IMR-90 (cell line): Measurements from ENCODE around the gene TTC28. TPM values are rescaled to one million over a fixed set of nuclear protein-coding genes. Genes with fewer than 3 reads are reported as not detected.

Experiments used
- ATAC-seq: fragments of 200-7000 bp; cut with Tn5 transposase; 2 replicates; pipeline ENCODE4 v1.9.1; 2020; ENCODE audit warnings: low read depth, mild to moderate bottlenecking, moderate library complexity
- BruUV-seq: library from RNA; stranded (reverse); fragments of 400-500 nt; replicated peaks from 2 replicates; lab custom pipeline; 2021; lab: Mats Ljungman, UMichigan
- CTCF ChIA-PET: fragments of 300-600 bp; formaldehyde crosslinking; extraction: SDS; loops from one replicate; lab custom pipeline; 2021; ENCODE audit warnings: antibody characterized with exemption; lab: Yijun Ruan, JAX
- POLR2A ChIA-PET: fragments of 300-600 bp; sonication (Branson Sonifier 250); formaldehyde crosslinking; loops from one replicate; lab custom pipeline; 2022; ENCODE audit warnings: antibody characterized with exemption; ENCODE audit not compliant: unreplicated experiment; lab: Charles Lee
- DNase-seq: peaks from one replicate; pipeline ENCODE4 v3.0.0; 2013
- H2AFZ ChIP-seq: replicated peaks from 2 replicates; pipeline ENCODE3; 2013; ENCODE audit warnings: low read length, mild to moderate bottlenecking; ENCODE audit not compliant: poor library complexity
- H2AK5ac ChIP-seq: 2 replicates; pipeline ENCODE4 v1.6.1; 2013; ENCODE audit warnings: low read depth, low read length, inconsistent platforms
- H2AK9ac ChIP-seq: replicated peaks from 2 replicates; pipeline ENCODE3; 2013; ENCODE audit warnings: mild to moderate bottlenecking, low read depth, low read length, moderate library complexity; ENCODE audit not compliant: poor library complexity
- H2BK120ac ChIP-seq: 2 replicates; pipeline ENCODE4 v1.6.1; 2013; ENCODE audit warnings: low read depth, low read length, inconsistent platforms
- H2BK15ac ChIP-seq: 3 replicates; pipeline ENCODE4 v1.6.1; 2013; ENCODE audit warnings: low read depth, low read length, inconsistent platforms
- H2BK20ac ChIP-seq: 2 replicates; pipeline ENCODE4 v1.6.1; 2013; ENCODE audit warnings: low read depth, mild to moderate bottlenecking, inconsistent platforms, low read length, moderate library complexity
- H2BK5ac ChIP-seq: 2 replicates; pipeline ENCODE4 v1.6.1; 2013; ENCODE audit warnings: mild to moderate bottlenecking, low read depth, low read length, inconsistent platforms; ENCODE audit not compliant: poor library complexity, severe bottlenecking
- H3K14ac ChIP-seq: replicated peaks from 2 replicates; pipeline ENCODE4 v1.6.1; 2013; ENCODE audit warnings: low read depth, low read length, inconsistent platforms
- H3K18ac ChIP-seq: 2 replicates; pipeline ENCODE4 v1.6.1; 2013; ENCODE audit warnings: low read depth, low read length, control low read depth
- H3K23ac ChIP-seq: 2 replicates; pipeline ENCODE4 v1.6.1; 2013; ENCODE audit warnings: low read depth, low read length, inconsistent platforms
- H3K27ac ChIP-seq: 2 replicates; pipeline ENCODE4 v1.5.1; 2013; ENCODE audit warnings: mild to moderate bottlenecking, control low read depth, low read length; ENCODE audit not compliant: insufficient read depth
- H3K27me3 ChIP-seq: 2 replicates; pipeline ENCODE4 v1.6.1; 2013; ENCODE audit warnings: low read length; ENCODE audit not compliant: control insufficient read depth, insufficient read depth
- H3K36me3 ChIP-seq: 2 replicates; pipeline ENCODE4 v1.6.1; 2013; ENCODE audit warnings: low read length, mixed read lengths; ENCODE audit not compliant: control insufficient read depth, insufficient read depth
- H3K4ac ChIP-seq: 2 replicates; pipeline ENCODE4 v1.6.1; 2013; ENCODE audit warnings: low read depth, low read length, inconsistent platforms
- H3K4me1 ChIP-seq: 2 replicates; pipeline ENCODE4 v1.6.1; 2013; ENCODE audit warnings: low read length, mixed read lengths; ENCODE audit not compliant: control insufficient read depth, insufficient read depth
- H3K4me2 ChIP-seq: 2 replicates; pipeline ENCODE4 v1.6.1; 2013; ENCODE audit warnings: low read depth, mild to moderate bottlenecking, control low read depth, low read length, moderate library complexity
- H3K4me3 ChIP-seq: 2 replicates; pipeline ENCODE4 v1.5.1; 2013; ENCODE audit warnings: low read depth, mild to moderate bottlenecking, control low read depth, low read length, moderate library complexity; ENCODE audit not compliant: insufficient read depth
- H3K56ac ChIP-seq: 2 replicates; pipeline ENCODE4 v1.6.1; 2013; ENCODE audit warnings: low read length, inconsistent platforms; ENCODE audit not compliant: insufficient read depth; ENCODE audit errors: extremely low read depth
- H3K79me1 ChIP-seq, 2 experiments: 2 replicates each; pipeline ENCODE4 v1.6.1; 2013; ENCODE audit warnings: low read length in 2 of 2, inconsistent platforms in 1 of 2, low read depth in 1 of 2
- H3K9ac ChIP-seq: 2 replicates; pipeline ENCODE4 v1.6.1; 2013; ENCODE audit warnings: low read depth, low read length, control low read depth
- H3K9me1 ChIP-seq: 2 replicates; pipeline ENCODE4 v1.6.1; 2013; ENCODE audit warnings: low read length, inconsistent platforms; ENCODE audit not compliant: insufficient read depth
- H3K9me3 ChIP-seq: 2 replicates; pipeline ENCODE4 v1.6.1; 2013; ENCODE audit warnings: low read length; ENCODE audit not compliant: control insufficient read depth, insufficient read depth
- H4K20me1 ChIP-seq: 2 replicates; pipeline ENCODE4 v1.6.1; 2013; ENCODE audit warnings: low read length, inconsistent platforms; ENCODE audit not compliant: insufficient read depth
- H4K5ac ChIP-seq: 2 replicates; pipeline ENCODE4 v1.6.1; 2013; ENCODE audit warnings: mild to moderate bottlenecking, low read depth, low read length, control low read depth
- H4K8ac ChIP-seq, 2 experiments: 2 replicates each; pipeline ENCODE4 v1.6.1; 2013; ENCODE audit warnings: low read depth in 2 of 2, low read length in 2 of 2, control low read depth in 1 of 2, inconsistent platforms in 1 of 2
- H4K91ac ChIP-seq: 2 replicates; pipeline ENCODE4 v1.6.1; 2013; ENCODE audit warnings: low read depth, low read length, inconsistent platforms; ENCODE audit not compliant: insufficient read depth
- CEBPB ChIP-seq: IDR thresholded peaks from 2 replicates; pipeline ENCODE4 v1.6.1; 2012; ENCODE audit warnings: low read depth, low read length, improper control_type of control experiment
- NFE2L2 ChIP-seq: fragments of 150-350 bp; IDR thresholded peaks from 2 replicates; pipeline ENCODE4 v1.6.1; 2016; ENCODE audit warnings: low read depth, mild to moderate bottlenecking, low read length
- RCOR1 ChIP-seq: IDR thresholded peaks from 2 replicates; pipeline ENCODE4 v1.6.1; 2012; ENCODE audit warnings: mild to moderate bottlenecking, low read length, improper control_type of control experiment; ENCODE audit not compliant: insufficient replicate concordance
- whole genome bisulfite sequencing, 2 experiments: methylation state at CpG; one replicate each; pipeline versions ENCODE4 v1.1.5 to v1.1.7; 2013; ENCODE audit warnings: missing lambda C conversion rate in 2 of 2; ENCODE audit not compliant: insufficient read length in 1 of 2; ENCODE audit errors: extremely low coverage in 2 of 2; 5-methylcytosine and 5-hydroxymethylcytosine counted together
- dilution Hi-C: fragments of 300-500 bp; cut with HindIII; formaldehyde crosslinking; loops from one replicate; pipeline ENCODE4 v1.14.3; 2018; ENCODE audit warnings: low sequenced_read_pairs; ENCODE audit not compliant: unreplicated experiment
- in situ Hi-C: fragments of 300-500 bp; cut with MboI; formaldehyde crosslinking; loops from 3 replicates; pipeline ENCODE4 v1.14.3; 2019; ENCODE audit warnings: low sequenced_read_pairs, inconsistent platforms, mixed read lengths
- intact Hi-C: fragments of 100-400 bp; cut with micrococcal nuclease; formaldehyde crosslinking; loops from 2 replicates; pipeline ENCODE4 v1.10.0; 2022
- polyA plus RNA-seq, 3 experiments: library from polyadenylated mRNA; depleted of rRNA; stranded (reverse); fragments of >200 nt; gene quantifications; 2 replicates each; pipeline ENCODE4 v1.2.3, GENCODE V29; 2012; ENCODE audit warnings: low replicate concordance in 1 of 3
- total RNA-seq: library from RNA; depleted of rRNA; stranded (reverse); fragments of >200 nt; gene quantifications from 2 replicates; pipeline ENCODE4 v1.2.3, GENCODE V29; 2012

The TTC28 gene
- total and polyA plus RNA-seq, 2 of the 4 experiments (the other 2 are of a cell fraction), result 5.6 to 13.3 TPM

DNA sequence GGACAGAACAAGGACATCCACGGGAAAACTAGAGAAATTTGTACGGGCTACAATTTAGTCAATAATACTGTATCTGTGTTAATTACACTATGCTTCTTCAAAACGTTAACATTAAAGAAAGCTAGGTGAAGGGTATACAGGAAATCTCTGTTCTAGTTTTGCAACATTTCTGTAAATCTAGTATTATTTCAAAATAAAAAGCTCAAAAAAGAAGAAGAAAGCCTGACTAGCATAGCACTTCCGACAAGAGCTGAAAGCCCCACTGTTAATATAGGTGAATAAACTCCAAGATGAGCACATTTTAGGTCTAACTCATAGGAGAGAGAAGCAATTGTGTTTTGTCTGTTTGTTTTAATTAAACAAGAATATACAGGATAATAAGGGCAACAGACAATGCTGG is 299.7 kb downstream of the TTC28 start:
- Histone ChIP-seq H3K14ac (no peak overlapping the region), H2AK9ac (no peak overlapping the region), H3K27ac (no peak overlapping the region), H3K27me3 (no peaks in the 10 kb centered on the region), H4K91ac (no peak overlapping the region), H3K4ac (no peak overlapping the region), H3K36me3 (no peaks in the 10 kb centered on the region), H3K23ac (no peak overlapping the region), H4K8ac (no peak overlapping the region), H2AK5ac (no peak overlapping the region), H2BK20ac (no peak overlapping the region), H4K5ac (no peak overlapping the region), H4K20me1 (no peaks in the 10 kb centered on the region; the same call in 1 of the 2 replicates), H3K9me1 (no peaks in the 10 kb centered on the region), H3K9me3 (no peaks in the 10 kb centered on the region), H3K4me2 (no peak overlapping the region), H2AFZ (no peak overlapping the region), H3K79me1 (peaks cover 6% of the 10 kb centered on the region in 2 experiments; a peak in 3 of 4 replicates), H3K56ac (no peak overlapping the region), H3K4me3 (no peak overlapping the region), H3K18ac (no peak overlapping the region), H2BK120ac (no peak overlapping the region), H3K4me1 (peaks cover 6% of the 10 kb centered on the region), H3K9ac (no peak overlapping the region), H2BK5ac (no peak overlapping the region), H2BK15ac (no peak overlapping the region)
- in situ Hi-C loops, result no loop called here
- ATAC-seq, result no peak
- no peak for DNase-seq
- TF ChIP-seq NFE2L2 (no peak), RCOR1 (no peak), CEBPB (no peak)
- POLR2A ChIA-PET, result no interaction called here
- no TSS peak for BruUV-seq
- WGBS, 2 experiments, result no CpG with 5 or more reads among the region's 4 CpGs
- intact Hi-C loops, result no loop called here
- CTCF ChIA-PET, result no interaction called here
- dilution Hi-C loops, result no loop called here
